MM.1S (cell line): ENCODE data around the gene TGFBR2.

Source experiments
- CTCF ChIP-seq: fragments of 300-600 bp; sonication (generic); IDR thresholded peaks from 2 replicates; pipeline ENCODE4 v1.5.1; 2016; ENCODE audit warnings: antibody characterized with exemption, low read length, mixed read lengths
- EZH2phosphoT487 ChIP-seq: fragments of 300-600 bp; sonication (generic); IDR thresholded peaks from 2 replicates; pipeline ENCODE4 v1.6.1; 2018; ENCODE audit warnings: antibody characterized with exemption, low read length

GRCh38 chr3:30713885-30714503 is 107.6 kb downstream of the TGFBR2 start:
- TF ChIP-seq EZH2phosphoT487, result no peak
- TF ChIP-seq CTCF, result no peak
